GM10266 (cell line): ENCODE measurements around the gene TNFSF10.

Experiments
- DNase-seq: peaks from one replicate; pipeline ENCODE4 v3.0.0; 2012; ENCODE audit errors: extremely low spot score
- TF ChIP-seq, protein P1 (sequence below): IDR thresholded peaks from 2 replicates; pipeline ENCODE4 v1.5.1; 2012; ENCODE audit warnings: mild to moderate bottlenecking, low read depth; ENCODE audit not compliant: control insufficient read depth, insufficient read depth; ENCODE audit errors: missing control alignments

TNFSF10 gene

GRCh38 chr3:172464306-172464705 lies 58.9 kb downstream of the TNFSF10 start:
- no peak for DNase-seq
- TF ChIP-seq, protein P1, sequence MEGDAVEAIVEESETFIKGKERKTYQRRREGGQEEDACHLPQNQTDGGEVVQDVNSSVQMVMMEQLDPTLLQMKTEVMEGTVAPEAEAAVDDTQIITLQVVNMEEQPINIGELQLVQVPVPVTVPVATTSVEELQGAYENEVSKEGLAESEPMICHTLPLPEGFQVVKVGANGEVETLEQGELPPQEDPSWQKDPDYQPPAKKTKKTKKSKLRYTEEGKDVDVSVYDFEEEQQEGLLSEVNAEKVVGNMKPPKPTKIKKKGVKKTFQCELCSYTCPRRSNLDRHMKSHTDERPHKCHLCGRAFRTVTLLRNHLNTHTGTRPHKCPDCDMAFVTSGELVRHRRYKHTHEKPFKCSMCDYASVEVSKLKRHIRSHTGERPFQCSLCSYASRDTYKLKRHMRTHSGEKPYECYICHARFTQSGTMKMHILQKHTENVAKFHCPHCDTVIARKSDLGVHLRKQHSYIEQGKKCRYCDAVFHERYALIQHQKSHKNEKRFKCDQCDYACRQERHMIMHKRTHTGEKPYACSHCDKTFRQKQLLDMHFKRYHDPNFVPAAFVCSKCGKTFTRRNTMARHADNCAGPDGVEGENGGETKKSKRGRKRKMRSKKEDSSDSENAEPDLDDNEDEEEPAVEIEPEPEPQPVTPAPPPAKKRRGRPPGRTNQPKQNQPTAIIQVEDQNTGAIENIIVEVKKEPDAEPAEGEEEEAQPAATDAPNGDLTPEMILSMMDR, result no peak

- TF ChIP-seq, protein P1, result peak; percentile 87
- DNase-seq, result peak; percentile 71
Measured at GRCh38 chr3:172461530-172462138, 61.6 kb downstream of the TNFSF10 start.

DNA sequence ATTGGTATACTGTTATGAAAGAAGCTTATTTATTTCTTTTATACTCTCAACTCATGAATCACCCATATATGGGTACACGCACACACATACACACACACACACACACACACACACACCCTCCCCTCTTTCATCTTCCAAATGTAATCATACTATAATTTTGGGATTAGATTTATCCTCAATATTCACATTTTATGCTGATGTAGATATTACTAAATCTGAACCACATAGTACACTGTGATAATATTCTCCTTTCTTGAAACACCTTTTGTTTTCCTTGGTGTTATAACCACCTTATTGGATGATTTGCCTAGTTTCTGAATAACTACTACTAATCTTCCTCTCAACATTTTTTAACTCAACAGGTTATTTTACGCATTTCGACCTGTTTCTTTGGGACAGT lies 66.8 kb downstream of the TNFSF10 start:
- DNase-seq, result no peak
- TF ChIP-seq, protein P1, result no peak
